ENCODE measurements around the gene ASPN. TPM values are rescaled to one million over a fixed set of nuclear protein-coding genes. Genes with fewer than 3 reads are reported as not detected.

Gene ASPN
- total and polyA plus RNA-seq, 10 of the 15 experiments (the other 5 are each of a cell fraction or from before 2014, with no cell fraction given), result 0.03 to 0.47 (median 0.42) TPM; not detected in 7

GRCh38 chr9:92517046-92517445 is 34.7 kb upstream of the ASPN start:
- BruUV-seq (replicated peaks), result no TSS peak
- H4K20me1 ChIP-seq (ENCODE audit: control insufficient read depth, insufficient read depth), result no peaks in the 10 kb centered on the region
- no peaks in the 10 kb centered on the region for H3K79me2 ChIP-seq (ENCODE audit: control insufficient read depth, insufficient read depth, low read length)
- no peak overlapping the region for H3K9ac ChIP-seq (ENCODE audit: control insufficient read depth, insufficient read depth, low read length)
- ChIA-PET CTCF (no interaction called here), POLR2A (no interaction called here), RAD21 (ENCODE audit: unreplicated experiment) (no interaction called here), SMC1A (ENCODE audit: uncharacterized antibody, unreplicated experiment) (no interaction called here)
- H3K4me3 ChIP-seq, result no peak overlapping the region
- FAIRE-seq (no peak), DNase-seq (ENCODE audit: low read depth, low spot score) (no peak), ATAC-seq (no peak)
- H3K27ac ChIP-seq (ENCODE audit: control insufficient read depth, insufficient read depth), result no peak overlapping the region
- intact Hi-C loops (cut with micrococcal nuclease; ENCODE audit: unreplicated experiment), result no loop called here
- no peaks in the 10 kb centered on the region for H3K4me1 ChIP-seq (ENCODE audit: control insufficient read depth, insufficient read depth, low read length)
- H2AFZ ChIP-seq (ENCODE audit: control insufficient read depth, low read depth, low read length), result no peak overlapping the region
- no peaks in the 10 kb centered on the region for H3K27me3 ChIP-seq (replicated peaks in 1 of 2; ENCODE audit: control insufficient read depth in 2 of 2, insufficient read depth in 2 of 2, low read length in 1 of 2)
- H3K4me2 ChIP-seq (ENCODE audit: control insufficient read depth, insufficient read depth), result no peak overlapping the region
- TF ChIP-seq SMAD1 (IDR thresholded peaks at IDR 0.05; ENCODE audit: low read depth, partially characterized antibody) (no peak), PML (IDR thresholded peaks at IDR 0.05; ENCODE audit: low read length) (no peak), HDAC6 (IDR thresholded peaks at IDR 0.05; ENCODE audit: unreplicated experiment) (no peak), ZSCAN29 (IDR thresholded peaks at IDR 0.05) (no peak), EZH2 (IDR thresholded peaks at IDR 0.05; ENCODE audit: borderline replicate concordance, control insufficient read depth, low read depth, low read length) (no peak), SUZ12 (IDR thresholded peaks at IDR 0.05; ENCODE audit: unreplicated experiment) (no peak), MTA3 (IDR thresholded peaks at IDR 0.05; ENCODE audit: borderline replicate concordance, low read length) (no peak), MTA2 (IDR thresholded peaks at IDR 0.05; ENCODE audit: low read depth) (no peak), RAD51 (IDR thresholded peaks at IDR 0.05) (no peak), NFXL1 (IDR thresholded peaks at IDR 0.05; ENCODE audit: borderline replicate concordance) (no peak), BMI1 (IDR thresholded peaks at IDR 0.05; ENCODE audit: borderline replicate concordance) (no peak), MYB (IDR thresholded peaks at IDR 0.05; ENCODE audit: borderline replicate concordance, low read depth, low read length) (no peak), SP1 (IDR thresholded peaks at IDR 0.05; ENCODE audit: low read depth, low read length) (no peak), ELK1 (IDR thresholded peaks at IDR 0.05; ENCODE audit: low read depth, low read length) (no peak), IKZF2 (IDR thresholded peaks at IDR 0.05) (no peak), EP300 (IDR thresholded peaks at IDR 0.05; ENCODE audit: borderline replicate concordance in 1 of 2, control insufficient read depth in 1 of 2, low read depth in 2 of 2, low read length in 2 of 2) (no peak), FOXM1 (IDR thresholded peaks at IDR 0.05; ENCODE audit: low read depth, low read length) (no peak)
- TF ChIP-seq, protein P1, sequence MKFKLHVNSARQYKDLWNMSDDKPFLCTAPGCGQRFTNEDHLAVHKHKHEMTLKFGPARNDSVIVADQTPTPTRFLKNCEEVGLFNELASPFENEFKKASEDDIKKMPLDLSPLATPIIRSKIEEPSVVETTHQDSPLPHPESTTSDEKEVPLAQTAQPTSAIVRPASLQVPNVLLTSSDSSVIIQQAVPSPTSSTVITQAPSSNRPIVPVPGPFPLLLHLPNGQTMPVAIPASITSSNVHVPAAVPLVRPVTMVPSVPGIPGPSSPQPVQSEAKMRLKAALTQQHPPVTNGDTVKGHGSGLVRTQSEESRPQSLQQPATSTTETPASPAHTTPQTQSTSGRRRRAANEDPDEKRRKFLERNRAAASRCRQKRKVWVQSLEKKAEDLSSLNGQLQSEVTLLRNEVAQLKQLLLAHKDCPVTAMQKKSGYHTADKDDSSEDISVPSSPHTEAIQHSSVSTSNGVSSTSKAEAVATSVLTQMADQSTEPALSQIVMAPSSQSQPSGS (IDR thresholded peaks at IDR 0.05; ENCODE audit: low read length), result no peak
- no peaks in the 10 kb centered on the region for H3K36me3 ChIP-seq (ENCODE audit: control insufficient read depth in 2 of 2, insufficient read depth in 2 of 2, low read length in 1 of 2)
- in situ Hi-C loops (cut with MboI), result no loop called here
- WGBS (ENCODE audit: insufficient coverage, insufficient replicate concordance, low lambda C conversion rate, missing lambda C conversion rate), result 88% methylated on average over 3 of the region's 3 CpGs
- no peaks in the 10 kb centered on the region for H3K9me3 ChIP-seq (replicated peaks; ENCODE audit: control insufficient read depth, insufficient read depth, low read length)

Measured in GM12878 (cell line).